Measurements from ENCODE around the gene LSM7. TPM values are rescaled to one million over a fixed set of nuclear protein-coding genes. Genes with fewer than 3 reads are reported as not detected.

Gene LSM7
- total RNA-seq, 4 donors from 2014 or later: 71.2 to 106 (median 87.5) TPM

DNA sequence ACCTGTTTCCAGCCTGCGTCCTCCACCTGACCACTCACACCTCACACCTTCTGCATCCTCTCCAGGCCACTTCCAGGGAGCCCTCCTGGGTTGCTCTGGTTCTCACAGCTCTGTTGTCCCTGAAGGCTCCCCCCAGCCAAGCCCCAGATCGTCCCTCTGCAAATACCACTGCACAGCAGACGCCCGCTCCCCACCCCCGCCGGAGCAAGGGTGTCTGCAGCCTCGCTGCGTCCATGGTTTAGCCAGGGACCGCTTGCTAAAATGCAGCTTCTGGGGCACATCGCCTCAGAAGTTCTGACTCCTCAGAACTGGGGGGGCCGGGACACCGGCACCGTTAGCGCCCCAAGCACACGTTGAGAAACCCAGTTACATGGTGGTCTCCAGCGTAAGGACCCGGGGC is 21.4 kb downstream of the LSM7 start:
- Histone ChIP-seq H3K9me3 (no peaks in the 10 kb centered on the region), H3K36me3 (no peaks in the 10 kb centered on the region), H3K4me3 (no peak overlapping the region), H3K27ac (no peak overlapping the region), H3K27me3 (peaks cover 69% of the 10 kb centered on the region), H3K4me1 (peaks cover 15% of the 10 kb centered on the region)
- TF ChIP-seq POLR2AphosphoS5 (IDR thresholded peaks at IDR 0.05) (no peak), EP300 (IDR thresholded peaks at IDR 0.05) (no peak), POLR2A (IDR thresholded peaks at IDR 0.05) (no peak)
- TF ChIP-seq, protein P1, sequence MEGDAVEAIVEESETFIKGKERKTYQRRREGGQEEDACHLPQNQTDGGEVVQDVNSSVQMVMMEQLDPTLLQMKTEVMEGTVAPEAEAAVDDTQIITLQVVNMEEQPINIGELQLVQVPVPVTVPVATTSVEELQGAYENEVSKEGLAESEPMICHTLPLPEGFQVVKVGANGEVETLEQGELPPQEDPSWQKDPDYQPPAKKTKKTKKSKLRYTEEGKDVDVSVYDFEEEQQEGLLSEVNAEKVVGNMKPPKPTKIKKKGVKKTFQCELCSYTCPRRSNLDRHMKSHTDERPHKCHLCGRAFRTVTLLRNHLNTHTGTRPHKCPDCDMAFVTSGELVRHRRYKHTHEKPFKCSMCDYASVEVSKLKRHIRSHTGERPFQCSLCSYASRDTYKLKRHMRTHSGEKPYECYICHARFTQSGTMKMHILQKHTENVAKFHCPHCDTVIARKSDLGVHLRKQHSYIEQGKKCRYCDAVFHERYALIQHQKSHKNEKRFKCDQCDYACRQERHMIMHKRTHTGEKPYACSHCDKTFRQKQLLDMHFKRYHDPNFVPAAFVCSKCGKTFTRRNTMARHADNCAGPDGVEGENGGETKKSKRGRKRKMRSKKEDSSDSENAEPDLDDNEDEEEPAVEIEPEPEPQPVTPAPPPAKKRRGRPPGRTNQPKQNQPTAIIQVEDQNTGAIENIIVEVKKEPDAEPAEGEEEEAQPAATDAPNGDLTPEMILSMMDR (IDR thresholded peaks at IDR 0.05): no peak
- 64% methylated on average over 10 of the region's 17 CpGs for WGBS
- DNase-seq (ENCODE audit: low spot score in 2 of 2): no peak

DNA sequence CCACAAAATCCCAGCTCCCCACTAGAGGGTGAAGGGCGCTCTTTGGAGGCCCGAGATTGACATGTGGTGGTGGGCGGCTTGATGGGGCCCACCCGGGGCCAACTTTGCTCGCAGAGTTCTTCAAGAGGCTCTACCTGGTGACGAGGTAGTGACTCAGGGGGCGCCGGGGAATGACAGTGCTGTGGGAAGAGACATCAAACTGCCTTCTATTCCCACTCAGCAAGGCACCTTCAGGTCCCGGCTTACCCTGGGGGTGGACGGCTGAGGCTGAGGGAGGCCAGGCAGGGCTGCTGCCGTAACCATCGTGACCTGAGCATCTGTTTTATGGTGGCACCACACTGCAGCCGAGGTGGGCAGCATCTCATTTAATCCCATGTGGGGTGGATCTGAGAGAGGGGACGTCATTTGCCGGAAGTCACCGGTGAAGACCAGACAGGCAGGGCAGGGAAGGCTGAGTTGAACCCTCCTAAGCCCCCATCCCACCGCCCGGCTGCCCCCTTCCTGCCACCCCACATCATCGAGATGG is 22.0 kb downstream of the LSM7 start:
- no peak for TF ChIP-seq POLR2AphosphoS5 (IDR thresholded peaks at IDR 0.05)
- TF ChIP-seq, protein P1 (IDR thresholded peaks at IDR 0.05): no peak
- no peak for TF ChIP-seq POLR2A (IDR thresholded peaks at IDR 0.05)
- TF ChIP-seq EP300 (IDR thresholded peaks at IDR 0.05): no peak
- H3K27ac ChIP-seq: no peak overlapping the region
- DNase-seq (ENCODE audit: low spot score in 2 of 2): no peak
- 77% methylated on average over 8 of the region's 19 CpGs for WGBS
- peaks cover 15% of the 10 kb centered on the region for H3K4me1 ChIP-seq
- H3K4me3 ChIP-seq: no peak overlapping the region
- no peaks in the 10 kb centered on the region for H3K9me3 ChIP-seq
- H3K27me3 ChIP-seq: peaks cover 70% of the 10 kb centered on the region
- H3K36me3 ChIP-seq: no peaks in the 10 kb centered on the region

DNA sequence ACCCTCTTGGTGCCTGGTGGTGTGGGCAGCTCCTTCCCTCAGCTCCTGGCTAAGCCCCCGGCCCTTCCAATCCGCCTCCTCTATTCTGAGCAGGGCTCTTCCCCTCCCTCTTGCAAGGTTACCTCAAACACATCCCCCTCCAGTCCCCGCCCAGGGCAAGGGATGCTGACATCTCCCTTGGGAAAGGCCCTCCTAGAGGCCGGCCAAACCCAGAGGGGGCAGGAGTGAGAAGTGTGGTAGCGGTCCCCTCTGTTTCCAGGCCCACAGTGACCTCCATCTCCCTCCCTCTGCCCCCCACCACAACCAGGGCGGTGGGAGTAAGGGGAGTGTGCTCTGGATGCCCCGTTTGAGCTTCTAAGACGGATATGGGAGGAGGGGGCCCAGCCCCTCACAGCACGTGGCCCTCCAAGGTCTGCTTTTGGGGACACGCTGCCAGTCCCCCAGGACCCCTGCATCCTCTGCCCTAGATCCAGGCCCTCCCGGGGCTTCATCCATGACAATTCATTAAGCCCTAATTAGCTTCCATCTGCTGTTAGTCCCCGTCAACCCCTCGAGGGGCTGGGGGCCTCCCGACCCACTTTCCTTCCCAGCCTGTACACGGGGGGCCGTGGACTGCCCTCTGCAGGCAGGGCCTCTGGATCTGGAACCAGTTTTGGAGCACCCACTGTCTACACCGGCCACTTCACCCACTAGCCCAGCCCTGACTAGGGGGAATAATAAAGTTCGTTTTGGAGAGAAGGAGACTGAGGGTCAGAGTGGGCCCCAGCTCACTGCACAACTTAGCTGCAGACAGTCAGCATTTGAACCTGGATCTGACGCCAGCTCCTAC is 22.7 kb downstream of the LSM7 start:
- no peaks in the 10 kb centered on the region for H3K9me3 ChIP-seq
- WGBS: 72% methylated on average over 15 of the region's 19 CpGs
- H3K4me3 ChIP-seq: no peak overlapping the region
- DNase-seq (ENCODE audit: low spot score in 2 of 2): peak in 1 of 2 donors; percentile 56
- H3K36me3 ChIP-seq: no peaks in the 10 kb centered on the region
- peaks cover 15% of the 10 kb centered on the region for H3K4me1 ChIP-seq
- H3K27me3 ChIP-seq: peaks cover 70% of the 10 kb centered on the region
- TF ChIP-seq EP300 (IDR thresholded peaks at IDR 0.05) (no peak), POLR2AphosphoS5 (IDR thresholded peaks at IDR 0.05) (no peak), POLR2A (IDR thresholded peaks at IDR 0.05) (no peak)
- TF ChIP-seq, protein P1 (IDR thresholded peaks at IDR 0.05): no peak
- no peak overlapping the region for H3K27ac ChIP-seq

DNA sequence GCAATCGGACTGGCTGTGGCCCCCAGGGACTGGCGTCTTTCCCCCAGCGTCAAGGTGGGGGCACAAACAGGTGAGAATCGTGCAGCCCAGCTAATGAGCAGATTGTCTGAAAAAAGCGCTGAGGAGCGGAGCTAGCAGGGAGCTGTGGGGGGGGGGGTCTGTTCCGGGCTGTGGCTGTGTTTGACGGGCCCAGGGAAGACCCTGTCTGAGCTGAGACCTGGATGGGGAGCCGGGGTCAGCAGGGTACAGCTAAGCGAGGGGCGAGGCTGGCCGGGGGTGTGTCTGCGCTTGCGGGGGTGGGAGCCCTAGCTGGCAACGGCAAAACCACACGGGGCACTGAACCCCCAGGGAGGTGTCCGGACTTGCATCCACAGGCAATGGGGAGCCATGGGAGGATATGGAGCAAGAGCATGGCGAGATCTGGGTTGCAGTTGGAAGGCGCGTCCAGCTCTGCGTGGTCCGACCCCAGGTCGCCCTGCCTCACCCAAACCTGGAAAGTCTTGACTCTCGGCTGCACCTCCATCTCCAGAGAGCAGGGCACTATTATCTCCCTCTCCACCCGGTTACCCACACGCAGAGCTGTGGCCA is 25.1 kb downstream of the LSM7 start:
- 75% methylated on average over 24 of the region's 26 CpGs for WGBS
- peaks cover 54% of the 10 kb centered on the region for H3K27me3 ChIP-seq

More for the DNA sequence above, 25.1 kb downstream of the LSM7 start:
- Histone ChIP-seq H3K4me1 (peaks cover 13% of the 10 kb centered on the region), H3K4me3 (no peak overlapping the region), H3K9me3 (no peaks in the 10 kb centered on the region), H3K36me3 (no peaks in the 10 kb centered on the region), H3K27ac (no peak overlapping the region)
- TF ChIP-seq POLR2AphosphoS5 (IDR thresholded peaks at IDR 0.05) (no peak), POLR2A (IDR thresholded peaks at IDR 0.05) (no peak), EP300 (IDR thresholded peaks at IDR 0.05) (no peak)
- TF ChIP-seq, protein P1 (IDR thresholded peaks at IDR 0.05): no peak
- DNase-seq (ENCODE audit: low spot score in 2 of 2): peak in 1 of 2 donors; percentile 58
